Medulla oblongata (tissue), 1 donor: Measurements from ENCODE around the gene POLR1H.

Experiments used
- DNase-seq: peaks from one replicate; pipeline ENCODE4 v3.0.0-alpha.2; 2015; ENCODE audit errors: extremely low spot score

The POLR1H gene

DNA sequence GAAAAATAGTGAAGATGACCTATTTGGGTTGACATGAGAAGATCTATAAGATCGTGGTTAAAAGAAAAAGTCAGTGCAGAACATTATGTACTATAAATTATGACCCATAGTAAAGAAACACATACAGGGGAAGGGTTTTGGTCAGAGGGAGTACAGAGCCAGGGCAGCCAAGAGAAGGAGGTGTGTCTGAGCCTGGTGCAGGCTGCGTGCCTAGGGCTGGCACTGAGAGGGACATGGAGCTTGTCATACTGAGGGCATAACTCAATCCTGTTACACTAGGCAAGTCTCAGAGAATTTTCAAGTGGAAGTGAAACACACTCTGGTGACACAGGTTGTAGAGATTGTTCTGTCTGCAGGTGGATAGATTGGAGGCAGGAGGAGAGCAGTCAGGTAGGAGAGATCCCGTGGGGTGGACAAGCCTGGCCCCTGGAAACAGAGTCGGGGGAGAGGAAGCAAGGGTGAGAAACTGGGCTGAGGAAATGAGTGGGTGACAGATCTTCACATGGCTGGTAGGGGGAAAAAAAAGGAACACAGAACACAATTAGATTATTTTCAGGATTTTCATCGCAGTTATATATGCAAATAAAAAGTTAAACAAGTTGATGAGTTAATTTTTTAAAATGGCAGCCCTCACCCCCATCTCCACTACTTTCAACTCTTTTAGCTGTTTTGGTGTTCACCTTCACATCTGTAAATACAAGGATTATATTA lies 33.0 kb downstream of the POLR1H start:
- DNase-seq = no peak

DNA sequence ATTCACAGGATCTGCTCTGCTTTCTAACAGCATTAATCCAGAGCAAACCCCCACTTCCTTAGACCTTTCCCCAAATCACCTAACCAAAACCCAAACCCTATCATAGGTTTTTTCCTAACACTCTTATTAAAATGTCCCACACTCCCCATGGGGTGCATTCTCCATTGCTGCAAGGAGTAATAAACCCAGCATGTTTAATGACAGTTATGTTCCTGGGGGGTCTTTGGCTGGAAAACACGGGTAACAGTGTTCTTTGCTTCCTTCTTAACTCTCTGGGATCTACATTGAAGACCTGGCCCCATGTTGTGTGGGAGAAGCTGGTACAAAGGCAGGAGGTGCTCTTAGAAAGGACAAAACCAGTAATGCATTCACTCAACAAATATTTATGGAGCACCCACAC lies 35.8 kb downstream of the POLR1H start:
- DNase-seq = no peak

DNA sequence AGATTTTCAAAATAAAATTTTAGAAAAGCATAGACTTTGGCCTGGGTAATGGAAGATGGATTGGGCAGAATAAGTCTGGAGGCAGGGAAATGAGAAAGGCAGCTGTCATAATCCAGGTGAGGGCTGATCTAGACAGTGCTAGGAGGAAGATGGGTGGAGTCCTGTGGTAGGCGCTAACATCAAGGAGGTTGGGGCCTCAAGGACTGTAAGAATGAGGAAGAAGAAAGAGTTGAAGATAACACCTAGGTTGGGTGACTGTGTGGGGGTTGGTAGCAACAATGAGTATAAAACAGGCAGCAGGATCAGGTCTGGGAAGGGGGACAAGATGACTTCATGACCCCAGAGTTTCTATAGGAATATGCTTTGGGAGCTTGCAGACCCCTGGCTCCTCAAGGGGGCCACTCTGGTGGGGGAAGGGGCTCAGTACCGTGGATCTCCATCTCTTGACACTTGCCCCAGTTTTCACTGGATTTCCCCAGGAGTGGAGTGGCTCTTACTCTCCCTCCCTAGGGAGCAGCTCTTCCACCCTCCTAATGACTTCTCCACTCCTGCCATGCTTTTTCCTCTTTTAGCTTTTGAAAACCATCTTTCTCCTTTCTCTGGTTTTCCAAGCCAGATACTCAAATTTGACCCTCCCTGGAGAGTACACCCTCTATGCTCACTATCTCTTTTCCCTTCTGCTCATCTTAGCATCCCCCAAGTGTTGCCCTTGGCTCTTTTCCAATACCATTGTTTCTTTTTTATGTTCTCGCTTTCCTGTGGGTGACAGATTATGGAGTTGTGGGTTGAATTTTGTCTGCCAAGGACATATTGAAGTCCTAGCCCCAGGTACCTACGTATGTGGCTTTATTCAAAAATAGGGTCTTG lies 37.1 kb downstream of the POLR1H start:
- DNase-seq = no peak

DNA sequence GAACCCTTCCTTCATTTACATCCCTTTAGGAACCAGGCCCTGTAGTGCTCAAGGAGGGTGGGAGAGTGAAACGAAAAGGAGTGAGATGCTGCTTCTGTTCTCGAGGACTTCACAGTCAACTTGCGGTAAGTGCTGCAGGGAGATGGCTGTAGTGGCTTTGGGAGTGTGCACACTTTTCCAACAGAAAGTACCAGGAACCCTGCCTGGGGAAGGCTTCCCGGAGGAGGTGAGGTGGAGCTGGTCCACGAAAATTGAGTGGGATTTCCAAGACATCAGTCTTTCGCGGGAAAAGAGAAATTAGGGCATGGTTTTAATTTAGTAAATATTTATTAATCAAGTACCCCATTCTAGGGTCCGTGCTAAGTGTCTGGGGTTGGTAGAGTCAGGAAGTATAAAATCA lies 39.1 kb downstream of the POLR1H start:
- DNase-seq = no peak

DNA sequence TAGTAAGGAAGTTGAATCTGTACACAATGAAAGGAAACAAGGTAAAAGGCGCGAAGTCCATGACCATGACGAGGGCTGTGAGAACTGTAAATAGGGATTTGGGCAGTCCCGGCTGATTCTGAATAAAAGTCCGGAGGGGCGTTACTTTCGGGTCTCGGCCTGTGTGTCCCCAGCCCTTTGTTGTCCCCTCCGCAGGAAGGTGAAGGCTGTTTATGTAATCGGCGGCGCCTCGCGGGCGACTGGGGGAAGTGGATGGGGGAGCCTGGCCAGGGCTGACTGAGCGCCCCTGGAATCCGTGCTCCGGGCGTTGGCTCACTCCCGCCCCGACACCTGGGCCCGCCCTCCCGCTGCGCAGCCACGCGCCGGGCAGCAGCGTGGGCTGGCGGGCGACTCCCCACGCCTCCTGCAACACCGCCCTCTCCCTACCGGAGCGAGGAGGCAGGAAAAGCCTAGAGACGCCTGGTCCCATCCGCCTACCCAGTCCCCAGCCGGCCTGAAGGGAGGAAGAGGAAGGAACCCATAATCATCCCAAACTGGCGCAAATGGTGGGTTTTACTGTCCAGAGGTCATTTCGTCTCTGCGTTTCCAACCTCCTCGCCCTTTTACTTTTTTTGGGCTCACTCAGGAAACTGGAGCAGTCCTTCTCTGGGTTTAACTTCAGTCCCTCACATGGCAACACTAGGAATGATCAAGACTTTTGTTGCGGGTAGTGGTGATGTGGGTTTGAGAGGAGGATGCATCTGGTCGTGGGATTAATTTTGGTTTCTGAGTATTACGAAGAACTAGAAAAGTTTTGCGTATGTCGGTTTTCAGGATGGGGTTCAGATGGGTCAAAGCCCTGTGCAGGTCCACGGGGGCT lies 39.7 kb downstream of the POLR1H start:
- no peak for DNase-seq

DNA sequence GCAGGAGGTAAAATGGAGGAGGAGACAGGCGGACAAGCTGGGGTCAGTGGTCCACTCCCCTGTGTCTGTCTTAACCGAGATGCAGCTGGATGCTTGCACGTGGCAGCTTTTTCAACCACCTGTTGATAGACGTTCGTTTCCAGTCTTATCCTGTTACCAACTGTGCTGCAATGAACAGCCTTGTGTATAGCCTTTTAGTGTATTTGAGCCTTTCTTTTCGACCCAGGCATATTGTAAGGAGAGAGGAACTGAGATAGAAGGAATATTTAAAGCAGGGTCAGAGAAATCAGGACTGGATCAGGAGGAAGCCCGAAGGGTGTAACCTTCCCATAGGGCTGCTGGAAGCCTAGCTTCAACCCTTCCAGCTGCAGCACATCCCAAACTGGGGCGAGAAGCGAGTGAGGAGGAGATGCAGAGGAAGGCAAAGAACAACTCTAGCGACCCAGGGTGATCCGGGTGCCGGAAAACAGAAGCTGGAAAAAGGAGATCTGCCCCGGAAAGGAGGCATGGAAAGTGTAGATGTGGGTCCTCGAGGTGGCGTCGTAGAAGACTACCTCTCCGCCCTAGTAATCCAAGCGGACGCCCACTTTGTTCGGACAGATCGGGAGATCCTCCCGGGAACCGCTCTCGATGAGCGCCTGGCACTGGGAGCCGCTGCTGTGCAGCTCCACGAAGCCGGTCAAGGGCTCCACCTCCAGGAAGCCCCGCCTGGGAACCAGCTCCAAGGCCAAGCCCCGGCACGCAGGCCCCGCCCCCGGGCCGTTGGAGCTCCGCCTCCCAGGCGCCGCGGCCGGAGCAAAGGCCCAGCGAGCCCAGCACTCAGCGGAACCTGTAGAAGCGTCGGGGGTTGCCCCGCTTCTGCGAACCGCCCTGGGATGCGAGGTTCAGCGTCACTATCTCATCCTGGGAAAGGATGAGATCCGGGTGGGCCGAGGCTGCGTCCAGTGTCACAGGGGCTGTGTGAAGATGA lies 40.7 kb downstream of the POLR1H start:
- DNase-seq = peak; percentile 92

DNA sequence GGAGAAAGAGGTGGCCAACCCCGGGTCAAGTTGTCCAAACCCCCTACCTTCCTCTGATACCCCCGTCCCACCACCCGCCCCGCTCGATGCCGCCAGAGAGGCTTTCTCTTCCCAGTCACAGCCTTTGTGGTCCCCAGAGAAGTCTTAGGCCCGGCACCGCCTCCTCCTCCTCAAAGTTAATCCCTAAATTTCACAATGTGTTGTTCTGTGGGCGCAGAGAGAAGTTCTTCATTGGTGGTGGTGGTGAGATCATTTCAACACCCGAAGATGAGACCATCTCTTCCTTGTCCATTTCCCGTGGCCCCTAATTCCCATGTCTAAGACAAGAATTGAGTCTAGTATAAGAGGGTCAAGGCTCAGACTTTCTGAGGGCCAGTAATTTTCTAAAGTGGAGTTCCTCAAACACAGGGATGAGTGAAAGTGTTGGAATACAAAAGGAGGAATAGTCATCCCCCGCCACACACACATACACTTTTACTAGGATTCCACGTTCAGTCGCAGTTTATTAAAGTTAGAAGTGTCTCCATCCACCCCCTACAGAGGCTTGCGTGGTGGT lies 41.4 kb downstream of the POLR1H start:
- DNase-seq = peak; percentile 7

DNA sequence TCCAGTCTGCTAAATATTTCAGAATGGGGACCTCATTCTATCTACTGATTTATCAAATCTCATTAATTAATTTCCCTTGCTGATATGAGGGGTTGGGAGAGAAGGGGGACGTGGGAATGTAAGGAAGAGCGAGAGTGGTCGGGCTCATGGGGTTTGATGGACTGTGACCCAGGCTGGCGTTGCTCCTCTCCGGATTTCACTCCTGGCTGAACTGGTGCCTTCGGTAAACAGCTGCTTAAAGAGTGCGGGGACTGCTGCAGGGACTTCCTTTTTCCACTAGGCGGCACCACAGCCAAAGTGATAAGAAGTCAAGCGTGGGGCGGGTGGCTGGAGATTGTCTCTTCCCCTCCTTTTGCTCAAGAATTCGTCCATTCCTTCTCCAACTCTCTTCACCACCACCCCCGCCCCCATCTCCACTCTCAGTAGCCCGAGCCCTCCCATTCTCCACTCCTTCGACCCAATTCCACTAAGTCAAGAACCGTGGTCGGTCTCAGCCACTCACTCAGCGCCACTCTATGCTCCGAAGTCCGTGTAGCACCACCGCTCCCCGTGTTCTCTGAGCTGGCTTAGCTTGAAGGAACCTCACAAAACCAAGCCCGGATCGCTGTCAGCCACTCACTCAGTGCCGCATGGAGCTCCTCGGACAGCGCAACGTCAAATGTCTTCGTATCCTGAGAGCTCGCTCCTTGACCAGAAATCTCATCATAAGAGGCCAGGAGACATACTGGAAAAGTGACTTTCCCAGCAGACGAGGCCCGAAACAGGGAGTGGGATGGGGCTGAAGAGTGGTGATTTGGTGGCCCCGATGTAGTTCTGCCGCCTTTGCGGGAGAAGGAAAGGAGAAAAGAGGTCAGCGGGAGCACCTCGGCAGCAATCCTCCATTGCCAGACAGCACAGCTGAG lies 42.2 kb downstream of the POLR1H start:
- peak; percentile 96 for DNase-seq

DNA sequence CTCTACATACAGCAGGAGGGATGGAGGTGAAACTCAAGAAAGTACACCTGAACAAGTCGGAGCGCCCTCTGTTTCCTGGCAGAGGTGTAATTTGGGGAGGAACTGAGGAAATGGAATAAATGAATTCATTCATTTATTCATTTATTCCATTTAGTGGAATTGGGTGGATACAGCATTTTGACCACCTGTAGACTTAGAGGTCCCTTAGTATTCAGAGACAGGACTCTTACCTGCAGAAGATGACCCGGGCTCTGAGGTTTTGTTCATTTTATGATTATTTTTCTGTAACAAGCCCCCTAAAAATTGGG lies 42.8 kb downstream of the POLR1H start:
- DNase-seq = no peak

DNA sequence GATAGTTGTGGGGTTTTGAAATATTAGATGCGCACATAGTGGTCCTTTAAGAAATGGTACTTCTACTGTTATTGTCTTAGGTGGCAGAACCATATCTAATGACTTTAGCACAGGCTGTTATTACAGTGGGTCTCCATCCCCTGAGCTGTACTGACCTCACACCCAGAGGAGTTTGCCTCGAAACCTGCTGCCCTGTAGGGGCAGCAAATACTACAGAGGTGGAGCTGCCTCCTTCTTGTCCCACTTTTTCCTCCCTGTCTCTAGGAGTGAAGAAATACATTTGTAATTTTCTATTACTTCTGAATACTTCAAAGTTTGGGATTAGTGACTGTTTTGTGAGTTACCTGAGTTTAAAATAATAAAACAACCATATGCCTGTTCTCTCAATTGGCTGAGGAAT lies 43.6 kb downstream of the POLR1H start:
- no peak for DNase-seq

DNA sequence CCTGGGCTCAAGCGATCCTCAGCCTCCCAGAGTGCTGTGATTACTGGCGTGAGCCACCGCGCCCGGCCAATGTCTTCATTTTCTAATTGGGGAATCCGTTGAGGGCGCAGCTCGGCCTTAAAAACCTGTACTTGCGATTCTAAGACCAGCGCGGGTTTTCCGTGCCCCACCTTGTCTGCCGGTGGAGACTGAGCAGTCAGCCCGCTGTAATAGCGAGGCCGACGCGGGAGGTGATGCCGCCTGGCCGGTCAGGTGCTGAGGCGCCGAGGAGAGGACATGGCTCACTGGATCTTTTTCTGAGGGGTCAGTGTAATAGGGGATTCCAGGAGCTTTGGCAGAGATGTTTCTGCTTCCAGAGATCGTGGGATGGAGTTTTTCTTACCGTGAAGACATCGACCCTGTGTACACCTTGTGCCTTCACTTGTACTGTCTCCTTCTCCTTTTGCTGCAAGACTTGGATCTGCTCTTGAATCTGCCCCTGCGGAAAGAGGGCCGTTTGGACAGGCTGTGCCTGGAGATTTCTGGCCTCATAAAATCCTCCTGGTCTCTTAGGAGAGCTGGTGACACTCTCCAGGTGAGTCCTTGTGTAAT lies 50.3 kb downstream of the POLR1H start:
- DNase-seq = no peak

DNA sequence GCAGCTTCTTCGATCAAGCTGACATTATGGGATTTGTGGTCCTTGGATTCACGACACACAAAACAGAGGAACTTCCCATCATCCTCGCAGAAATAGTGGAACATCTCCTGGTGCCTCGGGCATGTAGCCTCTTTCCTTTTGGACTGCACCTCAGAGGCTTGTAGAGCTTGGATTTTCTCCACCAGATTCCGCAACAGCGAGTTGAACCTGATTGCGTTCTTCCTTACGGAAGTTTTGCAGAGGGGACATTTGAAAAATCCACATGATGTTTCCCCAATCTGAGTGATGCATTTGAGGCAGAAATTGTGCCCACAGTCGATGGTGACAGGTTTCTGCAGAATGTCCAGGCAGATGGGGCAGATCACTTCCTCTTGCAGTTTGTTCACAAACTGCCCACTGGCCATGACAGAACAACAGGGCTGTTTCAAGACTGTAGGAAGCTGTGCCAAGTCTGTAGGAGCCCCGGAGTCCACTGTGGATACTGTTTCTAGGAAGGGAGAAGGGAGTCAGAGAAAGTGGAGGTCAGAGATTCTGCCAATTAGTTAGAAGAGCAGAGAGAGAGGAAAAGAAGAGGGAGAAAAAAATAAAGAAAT lies 51.4 kb downstream of the POLR1H start:
- no peak for DNase-seq

DNA sequence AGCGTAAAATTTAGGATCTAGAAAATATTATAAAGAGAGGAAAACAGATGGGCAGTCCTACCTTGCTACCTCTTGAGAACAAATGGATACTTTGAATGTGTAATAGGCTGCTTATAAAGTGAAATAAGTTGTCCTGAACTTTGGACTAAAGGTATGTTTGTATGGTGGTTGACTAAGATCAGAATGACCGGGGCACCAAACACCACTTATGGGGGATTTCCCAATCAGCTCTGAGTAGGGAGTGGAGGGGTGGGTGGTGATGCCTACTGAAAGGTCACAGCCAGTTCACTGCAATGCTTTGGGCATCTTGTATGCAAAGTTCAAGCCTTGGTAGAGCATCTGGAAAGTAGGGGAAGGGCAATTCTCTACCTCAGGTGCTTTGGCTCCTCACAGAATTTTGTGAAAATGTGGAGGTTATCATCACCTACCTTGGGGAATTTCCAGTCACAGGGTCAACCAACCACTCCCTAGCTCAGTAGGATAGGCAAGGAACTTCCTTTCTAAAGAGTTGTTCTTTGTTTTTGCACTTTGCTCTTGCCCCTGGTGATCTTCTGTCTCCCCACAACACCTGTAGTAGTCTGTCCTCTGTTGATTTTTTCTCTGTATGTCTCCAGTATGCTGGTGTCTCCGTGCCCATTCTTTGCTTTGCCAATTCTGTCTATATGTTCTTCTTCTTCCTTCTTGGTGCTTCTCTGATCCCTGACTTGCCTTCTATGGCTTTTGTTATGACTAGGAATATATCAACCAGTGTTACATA lies 52.1 kb downstream of the POLR1H start, which contains the start of gene TRIM31:
TSS of gene TRIM31 (minus strand) at position 88 of the 757 bp plus-strand sequence. CDS start 285 bp downstream, outside the sequence.
- DNase-seq = no peak

DNA sequence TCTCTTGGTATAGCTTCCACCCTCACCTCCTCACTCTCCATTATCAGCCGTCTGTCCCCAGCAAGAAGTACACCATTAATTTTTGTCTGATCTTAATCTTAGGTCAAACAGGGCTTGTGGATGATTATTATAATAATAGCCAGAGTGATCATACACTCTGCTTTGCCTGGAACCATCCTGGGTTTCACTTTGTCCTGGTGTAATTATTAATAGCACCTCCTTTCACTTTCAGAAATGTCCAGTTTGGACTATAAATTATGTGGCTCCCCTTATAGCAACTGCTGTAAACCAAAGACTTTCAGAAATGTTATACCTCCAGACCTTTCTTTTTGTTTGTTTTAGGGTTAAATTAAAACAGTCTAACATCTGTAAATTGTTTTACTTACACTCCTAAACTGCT lies 52.8 kb downstream of the POLR1H start:
- no peak for DNase-seq
